HepG2 (cell line): ENCODE data around the gene RERE. TPM values are rescaled to one million over a fixed set of nuclear protein-coding genes. Genes with fewer than 3 reads are reported as not detected.

Source experiments
- ARID3A ChIP-seq: IDR thresholded peaks from 2 replicates; pipeline ENCODE4 v1.6.1; 2012; ENCODE audit warnings: low read depth, low read length, improper control_type of control experiment
- CBX5 ChIP-seq: sonication (generic); formaldehyde crosslinking; IDR thresholded peaks from 2 replicates; pipeline ENCODE4 v1.4.0; 2020; ENCODE audit warnings: missing genetic modification reagents, borderline replicate concordance
- CENPBD1 ChIP-seq: sonication (generic); formaldehyde crosslinking; IDR thresholded peaks from 2 replicates; pipeline ENCODE4 v1.8.0; 2022; ENCODE audit warnings: missing genetic modification reagents, low read depth, mild to moderate bottlenecking, borderline replicate concordance
- EHMT2 ChIP-seq: fragments of 200-600 bp; sonication (generic); IDR thresholded peaks from 2 replicates; pipeline ENCODE4 v1.7.0; 2017; ENCODE audit warnings: antibody characterized with exemption, low read depth, low read length, borderline replicate concordance
- HNF1A ChIP-seq, 2 experiments: sonication (generic) in 1 of 2; formaldehyde crosslinking in 1 of 2; IDR thresholded peaks; 2 replicates each; pipeline versions ENCODE4 v1.4.0 to v1.6.1; 2016 to 2020; ENCODE audit warnings: borderline replicate concordance in 1 of 2, low read depth in 1 of 2, mild to moderate bottlenecking in 1 of 2, missing genetic modification reagents in 1 of 2
- IRF9 ChIP-seq: sonication (generic); formaldehyde crosslinking; IDR thresholded peaks from 2 replicates; pipeline ENCODE4 v1.8.0; 2022; ENCODE audit warnings: missing genetic modification reagents, mild to moderate bottlenecking, borderline replicate concordance
- SNAPC5 ChIP-seq: sonication (generic); formaldehyde crosslinking; IDR thresholded peaks from 2 replicates; pipeline ENCODE4 v1.8.1; 2023; ENCODE audit warnings: mild to moderate bottlenecking, missing genetic modification reagents, borderline replicate concordance
- TBX3 ChIP-seq: fragments of 450-650 bp; IDR thresholded peaks from 2 replicates; pipeline ENCODE4 v1.6.1; 2017; ENCODE audit warnings: antibody characterized with exemption, mild to moderate bottlenecking, inconsistent platforms, borderline replicate concordance
- ZBTB20 ChIP-seq: sonication (generic); formaldehyde crosslinking; IDR thresholded peaks from 2 replicates; pipeline ENCODE4 v1.8.1; 2023; ENCODE audit warnings: missing genetic modification reagents, low read depth, mild to moderate bottlenecking, borderline replicate concordance
- ZNF362 ChIP-seq: sonication (generic); formaldehyde crosslinking; IDR thresholded peaks from 2 replicates; pipeline ENCODE4 v1.4.0; 2020; ENCODE audit warnings: missing genetic modification reagents, mild to moderate bottlenecking, borderline replicate concordance
- polyA plus RNA-seq, 8 experiments: library from polyadenylated mRNA; depleted of rRNA in 3 of 8; stranded (reverse) in 7 of 8; unstranded in 1 of 8; fragments of >200 nt; fragmentation: Illumina TruSeq in 4 of 8; extraction: Trizol in 4 of 8; gene quantifications; 2 replicates each; pipeline versions ENCODE4 v1.2.1 to v1.2.3, GENCODE V29; 2011 to 2016; ENCODE audit warnings: low read depth in 4 of 8, missing spikeins in 1 of 8, mixed read lengths in 1 of 8; ENCODE audit not compliant: insufficient read depth in 1 of 8
- total RNA-seq, 5 experiments: library from RNA; depleted of rRNA; stranded (reverse); fragments of >200 nt; fragmentation: Illumina TruSeq; extraction: Trizol; gene quantifications; 2 replicates each; pipeline ENCODE4 v1.2.3, GENCODE V29; 2016; ENCODE audit warnings: low read depth in 1 of 5
- TF ChIP-seq, protein P1 (sequence below): sonication (generic); formaldehyde crosslinking; IDR thresholded peaks from 2 replicates; pipeline ENCODE4 v1.9.0; 2021; ENCODE audit warnings: missing genetic modification reagents, mild to moderate bottlenecking, borderline replicate concordance
- TF ChIP-seq, protein P2 (sequence below): IDR thresholded peaks from 2 replicates; pipeline ENCODE4 v1.6.1; 2018; ENCODE audit warnings: missing genetic modification reagents

The RERE gene
- total and polyA plus RNA-seq, 2 of the 13 experiments (the other 11 are each of a cell fraction or from before 2014, with no cell fraction given): 18.3 to 21.9 TPM

GRCh38 chr1:8848663-8849386, 31.4 kb upstream of the RERE start (continued):
- TF ChIP-seq CENPBD1 (CRISPR knock-in tag): no peak
- TF ChIP-seq ARID3A: no peak
- TF ChIP-seq, protein P1, sequence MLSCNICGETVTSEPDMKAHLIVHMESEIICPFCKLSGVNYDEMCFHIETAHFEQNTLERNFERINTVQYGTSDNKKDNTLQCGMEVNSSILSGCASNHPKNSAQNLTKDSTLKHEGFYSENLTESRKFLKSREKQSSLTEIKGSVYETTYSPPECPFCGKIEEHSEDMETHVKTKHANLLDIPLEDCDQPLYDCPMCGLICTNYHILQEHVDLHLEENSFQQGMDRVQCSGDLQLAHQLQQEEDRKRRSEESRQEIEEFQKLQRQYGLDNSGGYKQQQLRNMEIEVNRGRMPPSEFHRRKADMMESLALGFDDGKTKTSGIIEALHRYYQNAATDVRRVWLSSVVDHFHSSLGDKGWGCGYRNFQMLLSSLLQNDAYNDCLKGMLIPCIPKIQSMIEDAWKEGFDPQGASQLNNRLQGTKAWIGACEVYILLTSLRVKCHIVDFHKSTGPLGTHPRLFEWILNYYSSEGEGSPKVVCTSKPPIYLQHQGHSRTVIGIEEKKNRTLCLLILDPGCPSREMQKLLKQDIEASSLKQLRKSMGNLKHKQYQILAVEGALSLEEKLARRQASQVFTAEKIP: no peak
- TF ChIP-seq EHMT2: no peak
- TF ChIP-seq ZBTB20 (CRISPR knock-in tag): peak; percentile 53; the same call in 1 of the 2 replicates
- peak; percentile 22; the same call in 1 of the 2 replicates for TF ChIP-seq HNF1A (IDR thresholded peaks at IDR 0.05; ENCODE audit: low read depth)
- TF ChIP-seq HNF1A (CRISPR knock-in tag; IDR thresholded peaks at IDR 0.05; ENCODE audit: borderline replicate concordance): no peak; the same call in 1 of the 2 replicates
- peak; percentile 72; the same call in 1 of the 2 replicates for TF ChIP-seq ZNF362 (CRISPR knock-in tag)
- TF ChIP-seq, protein P2, sequence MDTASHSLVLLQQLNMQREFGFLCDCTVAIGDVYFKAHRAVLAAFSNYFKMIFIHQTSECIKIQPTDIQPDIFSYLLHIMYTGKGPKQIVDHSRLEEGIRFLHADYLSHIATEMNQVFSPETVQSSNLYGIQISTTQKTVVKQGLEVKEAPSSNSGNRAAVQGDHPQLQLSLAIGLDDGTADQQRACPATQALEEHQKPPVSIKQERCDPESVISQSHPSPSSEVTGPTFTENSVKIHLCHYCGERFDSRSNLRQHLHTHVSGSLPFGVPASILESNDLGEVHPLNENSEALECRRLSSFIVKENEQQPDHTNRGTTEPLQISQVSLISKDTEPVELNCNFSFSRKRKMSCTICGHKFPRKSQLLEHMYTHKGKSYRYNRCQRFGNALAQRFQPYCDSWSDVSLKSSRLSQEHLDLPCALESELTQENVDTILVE (CRISPR knock-in tag): 0 out of 2 replicates have a peak, but pooled peaks have one; percentile 39
- peak; percentile 94 for TF ChIP-seq CBX5 (CRISPR knock-in tag)
- TF ChIP-seq IRF9 (CRISPR knock-in tag): 0 out of 2 replicates have a peak, but pooled peaks have one; percentile 33
- TF ChIP-seq SNAPC5 (CRISPR knock-in tag): no peak
- no peak for TF ChIP-seq TBX3
